Vagina (tissue), 2 donors: ENCODE measurements around the gene KRT6C.

Source experiments
- POLR2AphosphoS5 ChIP-seq, 2 donors: sonication (generic); formaldehyde crosslinking; IDR thresholded peaks; one replicate each; pipeline ENCODE4 v1.9.0; 2017; ENCODE audit warnings: antibody characterized with exemption in 2 of 2, mild to moderate bottlenecking in 2 of 2, low read depth in 1 of 2; ENCODE audit not compliant: insufficient read depth in 1 of 2
- TF ChIP-seq, protein P1 (sequence below), 3 experiments: fragments of 450-650 bp in 2 of 3; fragments of 200-600 bp in 1 of 3; sonication (generic) in 1 of 3; IDR thresholded peaks; one replicate each; pipeline ENCODE4 v1.5.1; 2017 to 2019; ENCODE audit warnings: antibody characterized with exemption in 3 of 3, mild to moderate bottlenecking in 2 of 3, moderate library complexity in 2 of 3

DNA sequence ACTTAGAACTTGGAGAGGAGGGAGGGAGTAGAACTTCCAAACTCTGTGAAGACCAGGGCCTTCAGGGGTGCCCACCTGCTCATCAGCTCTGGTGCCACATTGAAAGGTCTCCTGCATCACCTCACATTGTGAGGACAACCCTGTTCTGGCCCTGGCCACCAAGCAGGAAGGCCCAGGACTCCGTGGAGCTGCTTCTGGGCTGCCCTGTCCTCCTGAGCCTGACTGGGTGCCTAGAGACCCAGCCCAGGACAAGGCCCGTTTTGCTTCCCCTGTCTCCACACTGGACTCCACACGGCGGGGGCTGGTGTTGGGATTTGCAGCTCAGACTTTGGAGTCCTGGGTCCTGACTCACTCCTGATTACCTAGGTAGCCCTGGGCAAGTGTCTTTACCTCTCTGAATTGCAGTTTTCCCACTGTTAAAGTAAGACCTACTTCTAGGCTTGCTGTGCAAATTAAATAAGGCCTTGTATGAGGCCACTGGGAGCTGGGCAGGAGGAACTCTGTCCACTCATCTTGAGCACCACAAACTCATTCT lies 55.0 kb downstream of the KRT6C start:
- TF ChIP-seq POLR2AphosphoS5 (IDR thresholded peaks at IDR 0.05; ENCODE audit: insufficient read depth in 1 of 2, low read depth in 1 of 2): no peak
- TF ChIP-seq, protein P1, sequence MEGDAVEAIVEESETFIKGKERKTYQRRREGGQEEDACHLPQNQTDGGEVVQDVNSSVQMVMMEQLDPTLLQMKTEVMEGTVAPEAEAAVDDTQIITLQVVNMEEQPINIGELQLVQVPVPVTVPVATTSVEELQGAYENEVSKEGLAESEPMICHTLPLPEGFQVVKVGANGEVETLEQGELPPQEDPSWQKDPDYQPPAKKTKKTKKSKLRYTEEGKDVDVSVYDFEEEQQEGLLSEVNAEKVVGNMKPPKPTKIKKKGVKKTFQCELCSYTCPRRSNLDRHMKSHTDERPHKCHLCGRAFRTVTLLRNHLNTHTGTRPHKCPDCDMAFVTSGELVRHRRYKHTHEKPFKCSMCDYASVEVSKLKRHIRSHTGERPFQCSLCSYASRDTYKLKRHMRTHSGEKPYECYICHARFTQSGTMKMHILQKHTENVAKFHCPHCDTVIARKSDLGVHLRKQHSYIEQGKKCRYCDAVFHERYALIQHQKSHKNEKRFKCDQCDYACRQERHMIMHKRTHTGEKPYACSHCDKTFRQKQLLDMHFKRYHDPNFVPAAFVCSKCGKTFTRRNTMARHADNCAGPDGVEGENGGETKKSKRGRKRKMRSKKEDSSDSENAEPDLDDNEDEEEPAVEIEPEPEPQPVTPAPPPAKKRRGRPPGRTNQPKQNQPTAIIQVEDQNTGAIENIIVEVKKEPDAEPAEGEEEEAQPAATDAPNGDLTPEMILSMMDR (IDR thresholded peaks at IDR 0.05): no peak
